ENCODE measurements around the gene C20orf202. TPM values are rescaled to one million over a fixed set of nuclear protein-coding genes. Genes with fewer than 3 reads are reported as not detected.

The C20orf202 gene
- polyA plus RNA-seq, 3 donors: 0.12 TPM; not detected in 2

DNA sequence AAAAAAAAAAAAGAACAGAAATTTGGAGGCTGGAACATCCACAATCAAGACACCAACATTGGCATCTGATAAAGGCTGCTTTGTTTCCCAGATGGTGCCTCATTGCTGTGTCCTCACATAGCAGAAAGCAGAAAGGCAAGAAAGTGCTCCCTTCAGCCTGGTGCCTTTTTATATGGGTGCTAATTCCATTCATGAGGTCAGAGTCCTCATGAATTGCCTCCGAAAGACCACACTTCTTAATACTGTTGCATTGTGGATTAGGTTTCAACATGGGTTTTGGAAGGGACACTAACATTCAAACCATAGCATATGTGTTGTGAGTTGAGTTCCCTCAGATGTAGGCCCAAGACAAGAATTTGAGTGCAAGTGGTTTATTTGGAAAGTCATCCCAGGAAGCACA, 8.0 kb upstream of the C20orf202 start:
- Mint-ChIP-seq H3K9me3 (peaks cover 0 to 5% (median 3%) of the 10 kb centered on the region in 7 donors), H3K27me3 (ENCODE audit: low read depth in 3 of 3) (peaks cover 2 to 10% (median 8%) of the 10 kb centered on the region in 3 donors), H3K27ac (no peak overlapping the region), H3K4me3 (no peak overlapping the region), H3K4me1 (peaks cover 2% of the 10 kb centered on the region), H3K36me3 (no peaks in the 10 kb centered on the region)
- no peaks in the 10 kb centered on the region for H3K9me3 ChIP-seq (replicated peaks in 1 of 2; ENCODE audit: control insufficient read depth in 1 of 2, insufficient read depth in 1 of 2, low read length in 2 of 2)
- no CpG with 5 or more reads among the region's 1 CpG for WGBS (ENCODE audit: insufficient coverage)
- H2AFZ ChIP-seq (ENCODE audit: insufficient read depth, low read depth, low read length, poor library complexity, severe bottlenecking): no peak overlapping the region
- no peaks in the 10 kb centered on the region for H3K27me3 ChIP-seq (ENCODE audit: control insufficient read depth in 2 of 2, insufficient read depth in 2 of 2, low read length in 2 of 2)
- no peak overlapping the region for H3K4me3 ChIP-seq (replicated peaks in 1 of 3; ENCODE audit: low read depth in 2 of 3, low read length in 3 of 3)
- no peaks in the 10 kb centered on the region for H3K4me1 ChIP-seq (ENCODE audit: control insufficient read depth in 1 of 2, insufficient read depth in 2 of 2, low read length in 2 of 2)
- no peaks in the 10 kb centered on the region for H4K20me1 ChIP-seq (ENCODE audit: insufficient read depth, low read length)
- no peak for DNase-seq
- no peak overlapping the region for H3K4me2 ChIP-seq (replicated peaks; ENCODE audit: extremely low read depth, low read length, poor library complexity, severe bottlenecking)
- H3K27ac ChIP-seq (ENCODE audit: low read depth in 1 of 2, low read length in 2 of 2): no peak overlapping the region
- intact Hi-C loops (cut with micrococcal nuclease): no loop called here
- no peaks in the 10 kb centered on the region for H3K36me3 ChIP-seq (replicated peaks in 1 of 2; ENCODE audit: control insufficient read depth in 1 of 2, insufficient read depth in 2 of 2, low read length in 2 of 2)
- H3K9ac ChIP-seq (ENCODE audit: insufficient read depth, low read length, poor library complexity, severe bottlenecking): no peak overlapping the region
- TF ChIP-seq, protein P1, sequence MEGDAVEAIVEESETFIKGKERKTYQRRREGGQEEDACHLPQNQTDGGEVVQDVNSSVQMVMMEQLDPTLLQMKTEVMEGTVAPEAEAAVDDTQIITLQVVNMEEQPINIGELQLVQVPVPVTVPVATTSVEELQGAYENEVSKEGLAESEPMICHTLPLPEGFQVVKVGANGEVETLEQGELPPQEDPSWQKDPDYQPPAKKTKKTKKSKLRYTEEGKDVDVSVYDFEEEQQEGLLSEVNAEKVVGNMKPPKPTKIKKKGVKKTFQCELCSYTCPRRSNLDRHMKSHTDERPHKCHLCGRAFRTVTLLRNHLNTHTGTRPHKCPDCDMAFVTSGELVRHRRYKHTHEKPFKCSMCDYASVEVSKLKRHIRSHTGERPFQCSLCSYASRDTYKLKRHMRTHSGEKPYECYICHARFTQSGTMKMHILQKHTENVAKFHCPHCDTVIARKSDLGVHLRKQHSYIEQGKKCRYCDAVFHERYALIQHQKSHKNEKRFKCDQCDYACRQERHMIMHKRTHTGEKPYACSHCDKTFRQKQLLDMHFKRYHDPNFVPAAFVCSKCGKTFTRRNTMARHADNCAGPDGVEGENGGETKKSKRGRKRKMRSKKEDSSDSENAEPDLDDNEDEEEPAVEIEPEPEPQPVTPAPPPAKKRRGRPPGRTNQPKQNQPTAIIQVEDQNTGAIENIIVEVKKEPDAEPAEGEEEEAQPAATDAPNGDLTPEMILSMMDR (IDR thresholded peaks at IDR 0.05): no peak
- no peaks in the 10 kb centered on the region for H3K79me2 ChIP-seq (ENCODE audit: insufficient read depth, low read length)

DNA sequence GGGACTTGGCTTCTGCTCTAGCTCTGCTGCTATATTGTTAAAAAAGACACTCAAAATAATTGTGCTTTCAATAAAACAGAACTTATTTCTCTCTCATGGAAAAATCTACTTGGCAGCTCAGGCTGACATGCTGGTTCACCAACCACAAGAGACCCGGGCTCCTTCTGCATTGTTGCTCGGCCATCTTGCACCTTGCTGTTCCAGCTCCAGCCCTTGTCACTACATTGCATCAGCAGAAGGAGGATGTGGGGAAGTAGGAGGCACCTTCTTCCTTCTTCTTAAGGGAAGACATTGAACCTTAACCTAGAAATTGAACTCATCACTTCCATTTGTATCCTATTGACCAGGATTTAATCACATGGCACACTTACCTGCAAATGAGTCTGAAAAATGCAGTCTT, 6.6 kb upstream of the C20orf202 start:
- H3K4me1 Mint-ChIP-seq: peaks cover 2% of the 10 kb centered on the region
- intact Hi-C loops (cut with micrococcal nuclease): no loop called here
- Histone ChIP-seq H3K9me3 (replicated peaks in 1 of 2; ENCODE audit: control insufficient read depth in 1 of 2, insufficient read depth in 1 of 2, low read length in 2 of 2) (no peaks in the 10 kb centered on the region), H3K4me3 (replicated peaks in 1 of 3; ENCODE audit: low read depth in 2 of 3, low read length in 3 of 3) (no peak overlapping the region), H3K36me3 (replicated peaks in 1 of 2; ENCODE audit: control insufficient read depth in 1 of 2, insufficient read depth in 2 of 2, low read length in 2 of 2) (no peaks in the 10 kb centered on the region), H2AFZ (ENCODE audit: insufficient read depth, low read depth, low read length, poor library complexity, severe bottlenecking) (no peak overlapping the region), H3K4me1 (ENCODE audit: control insufficient read depth in 1 of 2, insufficient read depth in 2 of 2, low read length in 2 of 2) (no peaks in the 10 kb centered on the region), H3K79me2 (ENCODE audit: insufficient read depth, low read length) (no peaks in the 10 kb centered on the region), H3K27me3 (ENCODE audit: control insufficient read depth in 2 of 2, insufficient read depth in 2 of 2, low read length in 2 of 2) (no peaks in the 10 kb centered on the region), H4K20me1 (ENCODE audit: insufficient read depth, low read length) (no peaks in the 10 kb centered on the region), H3K27ac (ENCODE audit: low read depth in 1 of 2, low read length in 2 of 2) (no peak overlapping the region), H3K9ac (ENCODE audit: insufficient read depth, low read length, poor library complexity, severe bottlenecking) (no peak overlapping the region), H3K4me2 (replicated peaks; ENCODE audit: extremely low read depth, low read length, poor library complexity, severe bottlenecking) (no peak overlapping the region)
- TF ChIP-seq, protein P1 (IDR thresholded peaks at IDR 0.05): no peak
- peaks cover 2 to 6% (median 5%) of the 10 kb centered on the region in 3 donors for H3K27me3 Mint-ChIP-seq (ENCODE audit: low read depth in 3 of 3)
- DNase-seq: no peak
- no peak overlapping the region for H3K27ac Mint-ChIP-seq
- peaks cover 0 to 5% (median 3%) of the 10 kb centered on the region in 7 donors for H3K9me3 Mint-ChIP-seq
- no CpG with 5 or more reads among the region's 2 CpGs for WGBS (ENCODE audit: insufficient coverage)
- no peaks in the 10 kb centered on the region for H3K36me3 Mint-ChIP-seq
- no peak overlapping the region for H3K4me3 Mint-ChIP-seq
